Karpas-422 (cell line): ENCODE results near the gene FGFBP2. TPM values are rescaled to one million over a fixed set of nuclear protein-coding genes. Genes with fewer than 3 reads are reported as not detected.

Experiments
- DNase-seq: peaks from one replicate; pipeline ENCODE4 v3.0.0-alpha.2; 2015
- H2AFZ ChIP-seq: fragments of 200-600 bp; sonication (generic); 2 replicates; pipeline ENCODE4 v1.6.1; 2014; ENCODE audit warnings: antibody characterized with exemption, low read length, mixed read lengths
- H3K27ac ChIP-seq: fragments of 200-600 bp; sonication (generic); 2 replicates; pipeline ENCODE4 v1.5.1; 2014; ENCODE audit warnings: mild to moderate bottlenecking, low read length, moderate library complexity
- H3K27me3 ChIP-seq: fragments of 200-600 bp; sonication (generic); 2 replicates; pipeline ENCODE4 v1.6.1; 2014; ENCODE audit warnings: low read length, mixed read lengths
- H3K36me3 ChIP-seq: fragments of 200-600 bp; sonication (generic); 2 replicates; pipeline ENCODE4 v1.6.1; 2014; ENCODE audit warnings: low read length, mixed read lengths; ENCODE audit not compliant: insufficient read depth
- H3K4me1 ChIP-seq: fragments of 200-600 bp; sonication (generic); 2 replicates; pipeline ENCODE4 v1.6.1; 2014; ENCODE audit warnings: mild to moderate bottlenecking, low read length, mixed read lengths
- H3K4me2 ChIP-seq: fragments of 200-600 bp; sonication (generic); 2 replicates; pipeline ENCODE4 v1.6.1; 2014; ENCODE audit warnings: low read length, low read depth, mild to moderate bottlenecking; ENCODE audit not compliant: poor library complexity, severe bottlenecking
- H3K4me3 ChIP-seq: fragments of 200-600 bp; sonication (generic); 2 replicates; pipeline ENCODE4 v1.5.1; 2014; ENCODE audit warnings: mild to moderate bottlenecking, antibody characterized with exemption, low read length, mixed read lengths
- H3K79me2 ChIP-seq: fragments of 200-600 bp; sonication (generic); 2 replicates; pipeline ENCODE4 v1.6.1; 2014; ENCODE audit warnings: mild to moderate bottlenecking, low read length, mixed read lengths
- H3K9ac ChIP-seq: fragments of 200-600 bp; sonication (generic); 2 replicates; pipeline ENCODE4 v1.6.0; 2014; ENCODE audit warnings: low read length
- H3K9me2 ChIP-seq: fragments of 200-600 bp; sonication (generic), shearing (Covaris generic); replicated peaks from 2 replicates; pipeline ENCODE4 v1.6.0; 2014; ENCODE audit warnings: mild to moderate bottlenecking, low read length, moderate library complexity; ENCODE audit not compliant: insufficient read depth
- H3K9me3 ChIP-seq: fragments of 300-700, 200-600 bp; sonication (generic); 2 replicates; pipeline ENCODE4 v1.6.1; 2014; ENCODE audit warnings: low read length, mixed read lengths
- H4K20me1 ChIP-seq: fragments of 200-600 bp; sonication (generic); 2 replicates; pipeline ENCODE4 v1.6.1; 2014; ENCODE audit warnings: mild to moderate bottlenecking, antibody characterized with exemption, low read length, low read depth; ENCODE audit not compliant: insufficient read depth
- total RNA-seq: library from RNA; depleted of rRNA; stranded (reverse); fragments of >200 nt; shearing (Covaris generic); gene quantifications from 2 replicates; pipeline ENCODE4 v1.2.3, GENCODE V29; 2014; ENCODE audit warnings: low replicate concordance

Gene FGFBP2
- total RNA-seq, 1 experiment from 2014 or later = not detected

GRCh38 chr4:15982842-15983524, 20.0 kb upstream of the FGFBP2 start:
- no peaks in the 10 kb centered on the region for H3K36me3 ChIP-seq
- H3K9me2 ChIP-seq = no peaks in the 10 kb centered on the region
- no peaks in the 10 kb centered on the region for H4K20me1 ChIP-seq
- H3K4me3 ChIP-seq = no peak overlapping the region
- no peak overlapping the region for H2AFZ ChIP-seq
- no peak overlapping the region for H3K27ac ChIP-seq
- no peaks in the 10 kb centered on the region for H3K9me3 ChIP-seq
- H3K9ac ChIP-seq = no peak overlapping the region
- H3K27me3 ChIP-seq = no peaks in the 10 kb centered on the region
- no peaks in the 10 kb centered on the region for H3K4me1 ChIP-seq
- H3K79me2 ChIP-seq = no peaks in the 10 kb centered on the region
- no peak for DNase-seq
- H3K4me2 ChIP-seq = no peak overlapping the region

DNA sequence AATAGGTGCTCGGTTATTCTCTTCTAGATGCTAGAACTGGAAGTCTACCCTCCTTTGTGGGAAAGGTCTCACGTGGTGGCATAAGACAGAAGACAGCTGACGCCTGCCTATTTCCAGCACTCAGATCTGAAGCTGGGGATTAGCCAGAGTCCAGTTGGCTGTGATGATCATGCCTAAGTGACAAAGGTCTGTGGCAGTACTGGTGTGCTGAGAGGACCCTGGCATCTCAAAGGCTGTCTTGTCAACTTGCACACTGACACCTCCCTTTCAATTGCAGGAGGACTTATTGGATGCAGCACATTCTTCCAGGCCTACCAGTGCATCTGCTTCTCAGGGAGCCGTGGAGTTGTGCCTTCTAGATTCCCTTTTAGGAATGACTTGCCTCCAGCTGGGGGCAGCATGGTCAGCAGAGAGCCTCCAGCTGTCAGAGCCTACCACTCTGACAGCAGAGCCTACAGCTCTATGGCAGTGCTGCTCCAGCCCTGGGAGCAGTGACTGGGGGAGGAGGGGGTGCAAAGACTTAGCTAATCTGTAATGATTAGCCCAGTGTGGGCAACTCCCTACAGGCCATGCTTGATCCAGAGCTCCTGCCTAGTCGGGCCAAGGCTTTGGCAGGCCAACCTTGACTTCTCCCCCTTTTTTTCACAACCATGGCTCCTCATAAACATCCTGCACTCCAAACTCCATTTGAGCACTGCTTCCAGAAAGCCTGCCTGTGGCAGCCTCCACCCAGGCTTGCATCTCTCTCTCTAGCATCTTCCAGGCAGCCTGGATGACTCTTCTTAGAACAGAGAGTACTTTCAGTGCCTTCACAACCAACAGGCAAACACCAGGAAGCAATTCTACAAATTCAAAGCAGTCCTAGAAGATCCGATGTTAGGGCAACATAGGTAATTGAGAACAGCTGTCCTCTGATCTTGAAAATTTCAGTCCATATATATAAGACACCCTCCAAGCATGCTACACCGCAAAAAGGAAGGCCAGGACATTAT, 13.8 kb upstream of the FGFBP2 start:
- Histone ChIP-seq H2AFZ (no peak overlapping the region), H3K4me2 (no peak overlapping the region), H3K4me3 (no peak overlapping the region), H3K9ac (no peak overlapping the region), H3K9me2 (no peaks in the 10 kb centered on the region), H3K36me3 (no peaks in the 10 kb centered on the region), H3K9me3 (no peaks in the 10 kb centered on the region), H3K27ac (no peak overlapping the region), H4K20me1 (no peaks in the 10 kb centered on the region), H3K27me3 (no peaks in the 10 kb centered on the region), H3K4me1 (no peaks in the 10 kb centered on the region), H3K79me2 (no peaks in the 10 kb centered on the region)
- no peak for DNase-seq

GRCh38 chr4:15971068-15971801, 8.3 kb upstream of the FGFBP2 start:
- no peaks in the 10 kb centered on the region for H3K9me3 ChIP-seq
- H3K4me3 ChIP-seq = no peak overlapping the region
- H4K20me1 ChIP-seq = no peaks in the 10 kb centered on the region
- H3K79me2 ChIP-seq = no peaks in the 10 kb centered on the region
- no peak overlapping the region for H3K9ac ChIP-seq
- no peak for DNase-seq
- no peaks in the 10 kb centered on the region for H3K36me3 ChIP-seq
- no peaks in the 10 kb centered on the region for H3K27me3 ChIP-seq
- no peak overlapping the region for H2AFZ ChIP-seq
- H3K9me2 ChIP-seq = no peaks in the 10 kb centered on the region
- no peaks in the 10 kb centered on the region for H3K4me1 ChIP-seq
- no peak overlapping the region for H3K27ac ChIP-seq
- H3K4me2 ChIP-seq = no peak overlapping the region

GRCh38 chr4:15968551-15969300, 5.8 kb upstream of the FGFBP2 start:
- no peaks in the 10 kb centered on the region for H4K20me1 ChIP-seq
- H3K27ac ChIP-seq = no peak overlapping the region
- no peak for DNase-seq
- H3K9me2 ChIP-seq = no peaks in the 10 kb centered on the region
- no peaks in the 10 kb centered on the region for H3K36me3 ChIP-seq
- no peak overlapping the region for H3K4me2 ChIP-seq
- H3K9me3 ChIP-seq = no peaks in the 10 kb centered on the region
- no peaks in the 10 kb centered on the region for H3K27me3 ChIP-seq
- H3K4me1 ChIP-seq = no peaks in the 10 kb centered on the region
- H2AFZ ChIP-seq = no peak overlapping the region
- no peaks in the 10 kb centered on the region for H3K79me2 ChIP-seq
- no peak overlapping the region for H3K4me3 ChIP-seq
- H3K9ac ChIP-seq = no peak overlapping the region

DNA sequence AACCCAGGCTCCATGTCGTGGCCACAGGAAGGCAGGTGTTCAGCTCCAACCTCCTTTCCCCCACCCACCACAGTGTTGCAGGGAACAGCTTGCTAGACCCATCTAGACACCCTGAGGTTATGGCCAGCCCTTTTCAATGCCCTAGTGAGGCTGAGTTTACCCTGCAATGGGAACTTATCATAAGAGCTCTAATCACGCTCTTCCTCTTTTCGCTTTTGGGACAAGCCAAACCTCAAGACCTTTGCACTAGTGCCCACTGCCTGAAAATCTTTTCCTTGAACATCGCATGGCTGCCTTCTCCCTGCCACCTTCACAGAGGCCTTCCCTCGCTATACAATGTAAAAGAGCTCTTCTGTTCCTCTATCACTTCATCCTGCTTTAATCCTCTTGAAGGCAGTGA, 2.4 kb upstream of the FGFBP2 start:
- Histone ChIP-seq H3K9me2 (no peaks in the 10 kb centered on the region), H4K20me1 (no peaks in the 10 kb centered on the region), H3K27ac (no peak overlapping the region), H3K9ac (no peak overlapping the region), H2AFZ (no peak overlapping the region), H3K27me3 (no peaks in the 10 kb centered on the region), H3K4me2 (no peak overlapping the region), H3K9me3 (no peaks in the 10 kb centered on the region), H3K4me1 (no peaks in the 10 kb centered on the region), H3K79me2 (no peaks in the 10 kb centered on the region), H3K4me3 (no peak overlapping the region), H3K36me3 (no peaks in the 10 kb centered on the region)
- no peak for DNase-seq

DNA sequence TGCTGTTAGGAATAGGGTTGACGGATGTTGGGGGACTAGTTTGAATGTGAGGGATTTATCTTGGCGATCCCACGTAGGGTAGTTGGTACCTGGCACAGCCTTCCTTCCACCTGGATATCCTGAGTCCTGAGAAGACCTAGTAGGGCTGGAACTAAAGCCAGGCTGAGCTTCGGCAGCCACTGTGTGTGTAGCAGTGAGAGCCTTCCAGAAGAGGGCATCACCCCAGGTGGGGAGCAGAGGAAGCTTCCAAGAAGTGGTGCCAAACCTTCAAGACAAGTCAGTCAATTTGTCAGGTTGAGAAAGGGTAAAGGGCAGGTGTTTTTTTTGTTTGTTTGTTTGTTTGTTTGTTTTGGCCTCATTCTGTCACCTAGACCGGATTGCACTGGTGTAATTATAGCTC, 1.2 kb upstream of the FGFBP2 start:
- Histone ChIP-seq H3K27ac (no peak overlapping the region), H3K9ac (no peak overlapping the region), H3K4me1 (no peaks in the 10 kb centered on the region), H3K27me3 (no peaks in the 10 kb centered on the region), H2AFZ (no peak overlapping the region), H4K20me1 (no peaks in the 10 kb centered on the region), H3K79me2 (no peaks in the 10 kb centered on the region), H3K4me3 (no peak overlapping the region), H3K4me2 (no peak overlapping the region), H3K36me3 (no peaks in the 10 kb centered on the region), H3K9me2 (no peaks in the 10 kb centered on the region), H3K9me3 (no peaks in the 10 kb centered on the region)
- DNase-seq = peak; percentile 54

GRCh38 chr4:15963576-15963975, 601 bp upstream of the FGFBP2 start:
- Histone ChIP-seq H3K9ac (no peak overlapping the region), H3K9me3 (no peaks in the 10 kb centered on the region), H3K4me1 (no peaks in the 10 kb centered on the region), H3K27me3 (no peaks in the 10 kb centered on the region), H3K27ac (no peak overlapping the region), H2AFZ (no peak overlapping the region), H3K79me2 (no peaks in the 10 kb centered on the region), H3K4me3 (no peak overlapping the region), H3K4me2 (no peak overlapping the region), H4K20me1 (no peaks in the 10 kb centered on the region), H3K9me2 (no peaks in the 10 kb centered on the region), H3K36me3 (no peaks in the 10 kb centered on the region)
- no peak for DNase-seq
